K562 (cell line): Measurements from ENCODE around the gene PFN3. TPM values are rescaled to one million over a fixed set of nuclear protein-coding genes. Genes with fewer than 3 reads are reported as not detected.
A peak's percentile ranks its signal among the peaks of the same experiment; 100 is the strongest.

ENCODE experiments used
- ATF7 ChIP-seq: fragments of 450-650 bp; IDR thresholded peaks from 2 replicates; pipeline ENCODE4 v1.7.1; 2014; ENCODE audit warnings: mild to moderate bottlenecking, moderate library complexity
- BRD4 ChIP-seq: fragments of 200-600 bp; sonication (generic); IDR thresholded peaks from 2 replicates; pipeline ENCODE4 v1.6.1; 2017; ENCODE audit warnings: inconsistent platforms
- CREB3 ChIP-seq: fragments of 450-650 bp; conservative IDR thresholded peaks from 2 replicates; pipeline ENCODE4 v1.6.1; 2016; ENCODE audit warnings: missing genetic modification characterization, low read depth, mild to moderate bottlenecking, missing compliant biosample characterization, moderate library complexity
- FOXP1 ChIP-seq: sonication (generic); formaldehyde crosslinking; IDR thresholded peaks from 2 replicates; pipeline ENCODE4 v1.8.0; 2022; ENCODE audit warnings: mild to moderate bottlenecking, missing genetic modification reagents
- HLTF ChIP-seq: fragments of 450-650 bp; IDR thresholded peaks from 2 replicates; pipeline ENCODE4 v1.6.1; 2016
- HMG20A ChIP-seq: fragments of 450-650 bp; formaldehyde crosslinking; conservative IDR thresholded peaks from 2 replicates; pipeline ENCODE4 v1.4.0; 2020; ENCODE audit warnings: mild to moderate bottlenecking, mixed read lengths
- KLF6 ChIP-seq: fragments of 250-450 bp; sonication (Bioruptor Pico); IDR thresholded peaks from 2 replicates; pipeline ENCODE4 v1.4.0; 2020; ENCODE audit warnings: mild to moderate bottlenecking, moderate library complexity, borderline replicate concordance
- MIER1 ChIP-seq: fragments of 450-650 bp; IDR thresholded peaks from 2 replicates; pipeline ENCODE4 v1.6.1; 2016; ENCODE audit warnings: antibody characterized with exemption, mild to moderate bottlenecking, low read depth
- NCOA6 ChIP-seq: fragments of 450-650 bp; IDR thresholded peaks from 2 replicates; pipeline ENCODE4 v1.6.1; 2017; ENCODE audit warnings: mild to moderate bottlenecking
- NR4A1 ChIP-seq, 2 experiments: fragments of 250-450 bp in 1 of 2; fragments of 450-650 bp in 1 of 2; sonication (Bioruptor Pico) in 1 of 2; IDR thresholded peaks; 2 replicates each; pipeline versions ENCODE4 v1.4.0 to v1.6.1; 2016 to 2020; ENCODE audit warnings: mild to moderate bottlenecking in 2 of 2, missing compliant biosample characterization in 1 of 2, missing genetic modification characterization in 1 of 2, moderate library complexity in 1 of 2
- OTX1 ChIP-seq: fragments of 450-650 bp; formaldehyde crosslinking; IDR thresholded peaks from 2 replicates; pipeline ENCODE4 v1.4.0; 2022; ENCODE audit warnings: mild to moderate bottlenecking
- PHB ChIP-seq: fragments of 250-450 bp; sonication (Bioruptor Pico); IDR thresholded peaks from 2 replicates; pipeline ENCODE4 v1.5.0; 2021
- RBM14 ChIP-seq: fragments of 200-400 bp; formaldehyde crosslinking; IDR thresholded peaks from 2 replicates; pipeline ENCODE4 v1.6.1; 2018; ENCODE audit warnings: low read depth, mild to moderate bottlenecking, low read length, moderate library complexity, borderline replicate concordance; ENCODE audit not compliant: insufficient read depth
- SMC3 ChIP-seq: conservative IDR thresholded peaks from 2 replicates; pipeline ENCODE4 v1.6.1; 2011; ENCODE audit warnings: low read depth, low read length, improper control_type of control experiment; ENCODE audit not compliant: insufficient read depth
- SP2 ChIP-seq: IDR thresholded peaks from 2 replicates; pipeline ENCODE4 v1.6.1; 2011; ENCODE audit warnings: mild to moderate bottlenecking, low read depth, low read length, moderate library complexity; ENCODE audit not compliant: poor library complexity, severe bottlenecking; ENCODE audit errors: extremely low read depth
- SRF ChIP-seq, 2 experiments: fragments of 250-450, 450-650 bp in 1 of 2; sonication (Bioruptor Pico) in 1 of 2; sonication (generic) in 1 of 2; formaldehyde crosslinking; IDR thresholded peaks; 2 replicates each; pipeline versions ENCODE4 v1.5.0 to v1.5.1; 2020 to 2022; ENCODE audit warnings: mild to moderate bottlenecking in 1 of 2, missing genetic modification reagents in 1 of 2
- STAT5B ChIP-seq: fragments of 250-450 bp; sonication (Bioruptor Pico); IDR thresholded peaks from 2 replicates; pipeline ENCODE4 v1.8.0; 2021; ENCODE audit warnings: mild to moderate bottlenecking, inconsistent platforms
- TCF3 ChIP-seq: sonication (generic); formaldehyde crosslinking; IDR thresholded peaks from 2 replicates; pipeline ENCODE4 v1.4.0; 2020; ENCODE audit warnings: mild to moderate bottlenecking, missing genetic modification reagents
- THRAP3 ChIP-seq: fragments of 450-650 bp; IDR thresholded peaks from 2 replicates; pipeline ENCODE4 v1.6.1; 2016; ENCODE audit warnings: mild to moderate bottlenecking, inconsistent platforms, borderline replicate concordance
- ZNF282 ChIP-seq: sonication (generic); formaldehyde crosslinking; IDR thresholded peaks from 2 replicates; pipeline ENCODE4 v1.8.1; 2023; ENCODE audit warnings: missing genetic modification reagents
- ZNF311 ChIP-seq: fragments of 250-450 bp; sonication (Bioruptor Pico); IDR thresholded peaks from 2 replicates; pipeline ENCODE4 v1.4.0; 2020; ENCODE audit warnings: mild to moderate bottlenecking, moderate library complexity
- ZNF77 ChIP-seq: fragments of 250-450 bp; sonication (Bioruptor Pico); IDR thresholded peaks from 2 replicates; pipeline ENCODE4 v1.5.0; 2020
- polyA plus RNA-seq, 8 experiments: library from polyadenylated mRNA; depleted of rRNA in 4 of 8; stranded (reverse) in 5 of 8; unstranded in 3 of 8; fragments of >200 nt; fragmentation: Nextera tagmentation in 2 of 8; fragmentation: Illumina TruSeq in 1 of 8; extraction: Ambion mirVana in 2 of 8; extraction: Trizol in 1 of 8; gene quantifications; 2 replicates each; pipeline versions ENCODE4 v1.2.1 to v1.2.3, GENCODE V29; 2011 to 2014; ENCODE audit warnings: inconsistent platforms in 1 of 8, missing spikeins in 1 of 8
- total RNA-seq, 7 experiments: library from RNA; depleted of rRNA in 6 of 7; stranded (reverse); fragments of >200 nt in 6 of 7; fragmentation: Illumina TruSeq in 2 of 7; extraction: Trizol in 2 of 7; gene quantifications; 2 replicates each; pipeline versions ENCODE4 v1.2.1 to v1.2.3, GENCODE V29; 2011 to 2021; ENCODE audit warnings: low replicate concordance in 1 of 7
- TF ChIP-seq, protein P1 (sequence below): fragments of 250-450 bp; sonication (Bioruptor Pico); IDR thresholded peaks from 2 replicates; pipeline ENCODE4 v1.4.0; 2020; ENCODE audit warnings: mild to moderate bottlenecking, moderate library complexity
- TF ChIP-seq, protein P2 (sequence below): fragments of 450-650 bp; IDR thresholded peaks from 2 replicates; pipeline ENCODE4 v1.6.1; 2016; ENCODE audit warnings: antibody characterized with exemption

PFN3 gene
- total and polyA plus RNA-seq, 9 of the 15 experiments (the other 6 are each of a cell fraction or from before 2014, with no cell fraction given) = not detected

DNA sequence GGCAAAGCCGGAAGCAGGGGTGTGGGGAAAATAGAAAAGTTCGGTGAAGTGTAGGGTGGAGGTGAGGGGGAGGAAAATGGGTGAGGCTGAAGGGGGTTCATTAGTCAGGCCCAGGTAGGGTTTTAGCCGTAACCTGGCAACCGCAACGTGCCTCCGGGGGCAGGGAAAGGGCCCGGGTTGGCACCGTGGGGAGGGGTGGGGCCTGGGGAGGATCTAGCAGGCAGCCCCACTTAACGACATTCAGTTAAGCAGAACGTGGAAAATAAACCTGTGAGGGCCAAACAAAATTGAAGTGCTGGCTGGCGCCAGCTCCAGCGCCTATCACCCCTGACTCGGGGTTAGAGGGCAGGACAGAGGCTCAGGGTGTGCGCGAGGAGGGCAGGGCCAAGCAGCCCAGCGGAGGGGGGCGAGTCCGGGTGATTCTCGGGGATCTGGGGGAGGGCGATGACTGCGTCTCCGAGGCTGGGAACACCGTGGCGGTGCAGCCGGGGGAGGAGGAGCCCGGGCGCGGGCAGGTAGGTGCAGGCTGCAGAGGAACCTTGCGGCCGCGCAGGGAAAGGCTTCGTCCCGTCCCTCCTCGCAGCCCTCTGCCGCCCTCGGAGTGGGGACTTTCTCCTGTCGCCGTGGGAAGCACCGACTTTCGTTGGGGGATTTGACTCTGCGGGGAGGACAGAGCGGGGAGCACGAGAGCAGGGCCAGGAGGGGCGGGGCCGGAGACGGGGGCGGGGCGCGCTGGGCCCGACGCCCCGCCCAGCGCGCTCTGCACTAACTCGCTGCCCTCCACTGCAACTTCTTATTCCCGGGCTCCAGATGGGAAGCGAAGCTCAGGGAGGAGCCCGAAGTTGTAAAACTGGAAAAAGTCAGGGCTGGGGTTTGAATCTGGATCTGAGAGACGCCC is 37.6 kb downstream of the PFN3 start (continued):
- TF ChIP-seq CREB3 (tag) = no peak
- TF ChIP-seq SP2 = no peak
- TF ChIP-seq HMG20A (CRISPR knock-in tag) = no peak
- TF ChIP-seq NCOA6 = no peak
- TF ChIP-seq ZNF282 (CRISPR knock-in tag) = no peak
- TF ChIP-seq OTX1 (CRISPR knock-in tag) = no peak
- TF ChIP-seq ZNF77 (CRISPR knock-in tag) = no peak
- TF ChIP-seq PHB (CRISPR knock-in tag) = no peak
- TF ChIP-seq STAT5B = no peak
- no peak for TF ChIP-seq SMC3
- no peak for TF ChIP-seq RBM14
- no peak for TF ChIP-seq NR4A1 (CRISPR knock-in tag; IDR thresholded peaks at IDR 0.05)
- no peak for TF ChIP-seq NR4A1 (tag; IDR thresholded peaks at IDR 0.05)
- TF ChIP-seq, protein P1, sequence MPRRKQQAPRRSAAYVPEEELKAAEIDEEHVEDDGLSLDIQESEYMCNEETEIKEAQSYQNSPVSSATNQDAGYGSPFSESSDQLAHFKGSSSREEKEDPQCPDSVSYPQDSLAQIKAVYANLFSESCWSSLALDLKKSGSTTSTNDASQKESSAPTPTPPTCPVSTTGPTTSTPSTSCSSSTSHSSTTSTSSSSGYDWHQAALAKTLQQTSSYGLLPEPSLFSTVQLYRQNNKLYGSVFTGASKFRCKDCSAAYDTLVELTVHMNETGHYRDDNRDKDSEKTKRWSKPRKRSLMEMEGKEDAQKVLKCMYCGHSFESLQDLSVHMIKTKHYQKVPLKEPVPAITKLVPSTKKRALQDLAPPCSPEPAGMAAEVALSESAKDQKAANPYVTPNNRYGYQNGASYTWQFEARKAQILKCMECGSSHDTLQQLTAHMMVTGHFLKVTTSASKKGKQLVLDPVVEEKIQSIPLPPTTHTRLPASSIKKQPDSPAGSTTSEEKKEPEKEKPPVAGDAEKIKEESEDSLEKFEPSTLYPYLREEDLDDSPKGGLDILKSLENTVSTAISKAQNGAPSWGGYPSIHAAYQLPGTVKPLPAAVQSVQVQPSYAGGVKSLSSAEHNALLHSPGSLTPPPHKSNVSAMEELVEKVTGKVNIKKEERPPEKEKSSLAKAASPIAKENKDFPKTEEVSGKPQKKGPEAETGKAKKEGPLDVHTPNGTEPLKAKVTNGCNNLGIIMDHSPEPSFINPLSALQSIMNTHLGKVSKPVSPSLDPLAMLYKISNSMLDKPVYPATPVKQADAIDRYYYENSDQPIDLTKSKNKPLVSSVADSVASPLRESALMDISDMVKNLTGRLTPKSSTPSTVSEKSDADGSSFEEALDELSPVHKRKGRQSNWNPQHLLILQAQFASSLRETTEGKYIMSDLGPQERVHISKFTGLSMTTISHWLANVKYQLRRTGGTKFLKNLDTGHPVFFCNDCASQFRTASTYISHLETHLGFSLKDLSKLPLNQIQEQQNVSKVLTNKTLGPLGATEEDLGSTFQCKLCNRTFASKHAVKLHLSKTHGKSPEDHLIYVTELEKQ (CRISPR knock-in tag) = no peak
- TF ChIP-seq, protein P2, sequence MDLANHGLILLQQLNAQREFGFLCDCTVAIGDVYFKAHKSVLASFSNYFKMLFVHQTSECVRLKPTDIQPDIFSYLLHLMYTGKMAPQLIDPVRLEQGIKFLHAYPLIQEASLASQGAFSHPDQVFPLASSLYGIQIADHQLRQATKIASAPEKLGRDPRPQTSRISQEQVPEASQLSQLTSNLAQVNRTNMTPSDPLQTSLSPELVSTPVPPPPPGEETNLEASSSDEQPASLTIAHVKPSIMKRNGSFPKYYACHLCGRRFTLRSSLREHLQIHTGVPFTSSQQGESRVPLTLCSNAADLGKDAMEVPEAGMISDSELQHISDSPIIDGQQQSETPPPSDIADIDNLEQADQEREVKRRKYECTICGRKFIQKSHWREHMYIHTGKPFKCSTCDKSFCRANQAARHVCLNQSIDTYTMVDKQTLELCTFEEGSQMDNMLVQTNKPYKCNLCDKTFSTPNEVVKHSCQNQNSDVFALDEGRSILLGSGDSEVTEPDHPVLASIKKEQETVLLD = no peak
- TF ChIP-seq SRF (CRISPR knock-in tag; IDR thresholded peaks at IDR 0.05) = no peak
- no peak for TF ChIP-seq MIER1
- peak; percentile 65; the same call in 1 of the 2 replicates for TF ChIP-seq FOXP1 (CRISPR knock-in tag)
- no peak for TF ChIP-seq TCF3 (CRISPR knock-in tag)
- 0 out of 2 replicates have a peak, but pooled peaks have one; percentile 33 for TF ChIP-seq KLF6 (CRISPR knock-in tag)
- TF ChIP-seq ZNF311 (CRISPR knock-in tag) = no peak
- TF ChIP-seq BRD4 = no peak
- TF ChIP-seq HLTF = no peak
- peak; percentile 46; the same call in 1 of the 2 replicates for TF ChIP-seq ATF7
- no peak for TF ChIP-seq THRAP3
